A549 (cell line): ENCODE data around the gene GLIS1. TPM values are rescaled to one million over a fixed set of nuclear protein-coding genes. Genes with fewer than 3 reads are reported as not detected.

Experiments used
- ATAC-seq, 2 experiments: fragments of 200-7000 bp in 1 of 2; fragments of >200 bp in 1 of 2; cut with Nextera tagmentation in 1 of 2; cut with Tn5 transposase in 1 of 2; 3 replicates each; pipeline versions ENCODE4 v1.8.0 to v1.9.1; 2018 to 2020; ENCODE audit warnings: mild to moderate bottlenecking in 1 of 2, moderate library complexity in 1 of 2
- CTCF ChIA-PET: fragments of 300-600 bp; sonication (Branson Sonifier 250); formaldehyde crosslinking; extraction: SDS; loops from one replicate; lab custom pipeline; 2021; ENCODE audit warnings: antibody characterized with exemption, inconsistent platforms; lab: Yijun Ruan, JAX
- POLR2A ChIA-PET: fragments of 350-600 bp; formaldehyde crosslinking; extraction: SDS; loops from one replicate; lab custom pipeline; 2021; ENCODE audit warnings: antibody characterized with exemption, inconsistent platforms; lab: Yijun Ruan, JAX
- DNase-seq, 2 experiments: peaks; one replicate each; pipeline versions ENCODE4 v3.0.0 to v3.0.0-alpha.2; 2011 to 2016; ENCODE audit warnings: low read depth in 1 of 2, low spot score in 1 of 2
- FAIRE-seq: peaks from 2 replicates; lab custom pipeline; 2011; peaks lifted over from hg19 to GRCh38; lab: Jason Lieb, UNC
- H3K27ac ChIP-seq, 2 experiments: fragments of >200 bp; sonication (Bioruptor Twin); formaldehyde crosslinking; 3 replicates each; pipeline ENCODE4 v1.5.1; 2016 to 2017
- H3K4me1 ChIP-seq: fragments of >200 bp; sonication (Bioruptor Twin); formaldehyde crosslinking; 3 replicates; pipeline ENCODE4 v1.6.1; 2016
- H3K4me2 ChIP-seq: fragments of >200 bp; sonication (Bioruptor Twin); formaldehyde crosslinking; 3 replicates; pipeline ENCODE4 v1.6.1; 2016
- H3K4me3 ChIP-seq: fragments of >200 bp; sonication (Bioruptor Twin); formaldehyde crosslinking; 3 replicates; pipeline ENCODE4 v1.5.1; 2016
- H3K9me3 ChIP-seq: fragments of >200 bp; sonication (Bioruptor Twin); formaldehyde crosslinking; 3 replicates; pipeline ENCODE4 v1.6.1; 2016
- BHLHE40 ChIP-seq: IDR thresholded peaks from 2 replicates; pipeline ENCODE4 v1.6.1; 2012; ENCODE audit warnings: low read depth, low read length, inconsistent platforms
- CBX8 ChIP-seq: fragments of 200-600 bp; sonication (generic); IDR thresholded peaks from 2 replicates; pipeline ENCODE4 v1.6.1; 2016
- CEBPB ChIP-seq, 2 experiments: fragments of >200 bp in 1 of 2; sonication (Bioruptor Twin) in 1 of 2; formaldehyde crosslinking in 1 of 2; IDR thresholded peaks; 2 replicates each; pipeline ENCODE4 v1.6.1; 2012 to 2016
- CHD2 ChIP-seq: fragments of 150-350 bp; IDR thresholded peaks from 2 replicates; pipeline ENCODE4 v1.6.1; 2014; ENCODE audit warnings: low read length; ENCODE audit not compliant: partially characterized antibody
- CHD4 ChIP-seq: fragments of 200-600 bp; sonication (generic); IDR thresholded peaks from 2 replicates; pipeline ENCODE4 v1.6.1; 2016; ENCODE audit warnings: antibody characterized with exemption, mild to moderate bottlenecking, borderline replicate concordance
- CTCF ChIP-seq: fragments of >200 bp; sonication (Bioruptor Twin); formaldehyde crosslinking; IDR thresholded peaks from 3 replicates; pipeline ENCODE4 v1.5.1; 2016
- ELK1 ChIP-seq: fragments of 150-350 bp; IDR thresholded peaks from 2 replicates; pipeline ENCODE4 v1.6.1; 2014; ENCODE audit warnings: low read depth, mild to moderate bottlenecking, low read length
- EP300 ChIP-seq, 2 experiments: fragments of >200 bp; sonication (Bioruptor Twin); formaldehyde crosslinking; IDR thresholded peaks; 2 replicates in 1 of 2; 3 replicates in 1 of 2; pipeline ENCODE4 v1.6.1; 2016 to 2017
- ESRRA ChIP-seq: fragments of 150-350 bp; IDR thresholded peaks from 2 replicates; pipeline ENCODE4 v1.6.1; 2014; ENCODE audit warnings: mild to moderate bottlenecking, low read length, borderline replicate concordance
- FOSB ChIP-seq: fragments of 250-450 bp; sonication (Bioruptor Pico); IDR thresholded peaks from 2 replicates; pipeline ENCODE4 v1.5.0; 2020; ENCODE audit warnings: mild to moderate bottlenecking, moderate library complexity
- FOXS1 ChIP-seq: fragments of 250-450 bp; sonication (Bioruptor Pico); IDR thresholded peaks from 2 replicates; pipeline ENCODE4 v1.5.0; 2020; ENCODE audit warnings: mild to moderate bottlenecking, moderate library complexity
- HES2 ChIP-seq: fragments of >200 bp; sonication (Bioruptor Twin); formaldehyde crosslinking; IDR thresholded peaks from 2 replicates; pipeline ENCODE4 v1.6.1; 2016
- HMGXB4 ChIP-seq: fragments of 250-450 bp; sonication (Bioruptor Pico); IDR thresholded peaks from 2 replicates; pipeline ENCODE4 v1.5.0; 2021; ENCODE audit warnings: mild to moderate bottlenecking, moderate library complexity, borderline replicate concordance
- HOXA7 ChIP-seq: fragments of 250-450 bp; sonication (Bioruptor Pico); IDR thresholded peaks from 2 replicates; pipeline ENCODE4 v1.5.0; 2020; ENCODE audit warnings: mild to moderate bottlenecking, moderate library complexity
- HOXB13 ChIP-seq: fragments of 250-450 bp; sonication (Bioruptor Pico); IDR thresholded peaks from 2 replicates; pipeline ENCODE4 v1.5.0; 2020; ENCODE audit warnings: low read depth, mild to moderate bottlenecking, moderate library complexity
- MAFK ChIP-seq: fragments of 450-650 bp; IDR thresholded peaks from 2 replicates; pipeline ENCODE4 v1.6.1; 2014; ENCODE audit not compliant: partially characterized antibody
- MYC ChIP-seq: IDR thresholded peaks from 2 replicates; pipeline ENCODE4 v1.6.1; 2012; ENCODE audit warnings: mild to moderate bottlenecking, inconsistent platforms, low read length, improper control_type of control experiment, borderline replicate concordance
- PBX3 ChIP-seq: IDR thresholded peaks from 2 replicates; pipeline ENCODE4 v1.6.1; 2012
- POLR2A ChIP-seq: IDR thresholded peaks from 2 replicates; pipeline ENCODE4 v1.6.1; 2012; ENCODE audit warnings: mild to moderate bottlenecking, low read length
- RARB ChIP-seq: fragments of 250-450 bp; sonication (Bioruptor Pico); IDR thresholded peaks from 2 replicates; pipeline ENCODE4 v1.8.0; 2021; ENCODE audit warnings: mild to moderate bottlenecking, moderate library complexity
- RFX5 ChIP-seq: fragments of 450-650 bp; IDR thresholded peaks from 2 replicates; pipeline ENCODE4 v1.7.1; 2014; ENCODE audit warnings: antibody characterized with exemption, mild to moderate bottlenecking, moderate library complexity
- SREBF2 ChIP-seq: fragments of 450-650 bp; IDR thresholded peaks from 2 replicates; pipeline ENCODE4 v1.6.1; 2014; ENCODE audit warnings: mild to moderate bottlenecking, moderate library complexity
- TP53 ChIP-seq: fragments of 250-450 bp; sonication (Bioruptor Pico); IDR thresholded peaks from 2 replicates; pipeline ENCODE4 v1.5.0; 2021; ENCODE audit warnings: mild to moderate bottlenecking, moderate library complexity
- ZFP36 ChIP-seq: fragments of 450-650 bp; IDR thresholded peaks from 2 replicates; pipeline ENCODE4 v1.6.1; 2014; ENCODE audit warnings: borderline replicate concordance; ENCODE audit not compliant: partially characterized antibody
- ZNF302 ChIP-seq: fragments of 250-450 bp; sonication (Bioruptor Pico); IDR thresholded peaks from 2 replicates; pipeline ENCODE4 v1.9.0; 2021; ENCODE audit warnings: inconsistent platforms, mild to moderate bottlenecking, moderate library complexity
- WGBS: methylation state at CpG from one replicate; pipeline ENCODE4 v1.1.6; 2017; ENCODE audit errors: missing lambda C conversion rate; 5-methylcytosine and 5-hydroxymethylcytosine counted together
- polyA plus RNA-seq, 4 experiments: library from polyadenylated mRNA; depleted of rRNA in 3 of 4; stranded (reverse); fragments of >200 nt; fragmentation: RNase III in 1 of 4; extraction: RNeasy Plus Mini Kit Qiagen cat#74134 plus additional on column Dnase treatment in 1 of 4; gene quantifications; 2 replicates in 3 of 4; 3 replicates in 1 of 4; pipeline ENCODE4 v1.2.3, GENCODE V29; 2011 to 2017

The GLIS1 gene
- polyA plus RNA-seq, 2 of the 4 experiments (the other 2 are of a cell fraction), result 0.04 TPM; not detected in 1

- POLR2A ChIA-PET, result no interaction called here
- no peaks in the 10 kb centered on the region for H3K9me3 ChIP-seq
- DNase-seq (no peak), FAIRE-seq (no peak), ATAC-seq (no peak)
- WGBS, result 48% methylated on average over 10 of the region's 15 CpGs
- H3K4me1 ChIP-seq, result no peaks in the 10 kb centered on the region
- H3K4me3 ChIP-seq, result no peak overlapping the region
- H3K4me2 ChIP-seq, result no peak overlapping the region
- CTCF ChIA-PET, result no interaction called here
- H3K27ac ChIP-seq, result no peak overlapping the region
- TF ChIP-seq BHLHE40, result no peak
- TF ChIP-seq CHD4, result no peak
- no peak for TF ChIP-seq HMGXB4 (CRISPR knock-in tag)
- TF ChIP-seq RARB (CRISPR knock-in tag), result no peak
- no peak for TF ChIP-seq CBX8
- no peak for TF ChIP-seq MAFK
- TF ChIP-seq HOXA7 (CRISPR knock-in tag), result no peak
- TF ChIP-seq ELK1, result no peak
- no peak for TF ChIP-seq CHD2
- no peak for TF ChIP-seq CTCF
- TF ChIP-seq TP53 (CRISPR knock-in tag), result no peak
- no peak for TF ChIP-seq RFX5
- TF ChIP-seq FOXS1, result no peak
- TF ChIP-seq ESRRA, result no peak
- no peak for TF ChIP-seq CEBPB (IDR thresholded peaks at IDR 0.05)
- TF ChIP-seq HES2, result no peak
- no peak for TF ChIP-seq POLR2A
- TF ChIP-seq EP300 (IDR thresholded peaks at IDR 0.05), result no peak
- TF ChIP-seq HOXB13 (CRISPR knock-in tag), result no peak
These were observed 75.2 kb downstream of the GLIS1 start for GRCh38 chr1:53663529-53664300.

GRCh38 chr1:53662951-53663350 lies 76.0 kb downstream of the GLIS1 start:
- no peak overlapping the region for H3K27ac ChIP-seq
- no peak for ATAC-seq
- no peak for FAIRE-seq
- DNase-seq, result no peak
- CTCF ChIA-PET, result no interaction called here
- H3K9me3 ChIP-seq, result no peaks in the 10 kb centered on the region
- no peak for TF ChIP-seq HOXA7 (CRISPR knock-in tag)
- TF ChIP-seq FOSB (CRISPR knock-in tag), result no peak
- no peak for TF ChIP-seq SREBF2
- TF ChIP-seq MYC, result no peak
- TF ChIP-seq ZNF302, result no peak
- TF ChIP-seq PBX3, result no peak
- no peak for TF ChIP-seq BHLHE40
- TF ChIP-seq ZFP36, result no peak
- TF ChIP-seq, all 56 proteins: peak for 0
- Histone ChIP-seq H3K4me3 (no peak overlapping the region), H3K4me2 (no peak overlapping the region), H3K4me1 (no peaks in the 10 kb centered on the region)
- WGBS, result 68% methylated on average over 3 of the region's 3 CpGs
- POLR2A ChIA-PET, result no interaction called here
